Hepatocyte (in vitro differentiated cells): ENCODE data around the gene TMEM218. TPM values are rescaled to one million over a fixed set of nuclear protein-coding genes. Genes with fewer than 3 reads are reported as not detected.

Experiments used
- DNase-seq: peaks from one replicate; pipeline ENCODE4 v3.0.0-alpha.2; 2016; ENCODE audit warnings: low spot score
- H2AFZ ChIP-seq: fragments of 200-600 bp; sonication (generic); 2 replicates; pipeline ENCODE4 v1.6.0; 2016; ENCODE audit warnings: antibody characterized with exemption, mild to moderate bottlenecking
- H3K27ac ChIP-seq: fragments of 200-600 bp; sonication (generic); 2 replicates; pipeline ENCODE4 v1.5.1; 2016; ENCODE audit warnings: mild to moderate bottlenecking
- H3K27me3 ChIP-seq: fragments of 200-600 bp; sonication (generic); 2 replicates; pipeline ENCODE4 v1.6.1; 2016
- H3K36me3 ChIP-seq: fragments of 200-600 bp; sonication (generic); replicated peaks from 2 replicates; pipeline ENCODE4 v1.5.1; 2016; ENCODE audit warnings: low read depth; ENCODE audit not compliant: insufficient read depth
- H3K4me1 ChIP-seq: fragments of 200-600 bp; sonication (generic); 2 replicates; pipeline ENCODE4 v1.5.1; 2016; ENCODE audit warnings: mild to moderate bottlenecking, moderate library complexity; ENCODE audit not compliant: insufficient read depth
- H3K4me2 ChIP-seq: fragments of 200-600 bp; sonication (generic); 2 replicates; pipeline ENCODE4 v1.6.0; 2016
- H3K4me3 ChIP-seq: fragments of 200-600 bp; sonication (generic); 2 replicates; pipeline ENCODE4 v1.5.1; 2016; ENCODE audit warnings: mild to moderate bottlenecking
- H3K79me2 ChIP-seq: fragments of 200-600 bp; sonication (generic); 2 replicates; pipeline ENCODE4 v1.6.0; 2017; ENCODE audit warnings: mild to moderate bottlenecking
- H3K9me2 ChIP-seq: fragments of 200-600 bp; sonication (generic); replicated peaks from 2 replicates; pipeline ENCODE4 v1.6.0; 2017; ENCODE audit warnings: mild to moderate bottlenecking; ENCODE audit not compliant: insufficient read depth
- H3K9me3 ChIP-seq: fragments of 200-600 bp; sonication (generic); 2 replicates; pipeline ENCODE4 v1.5.1; 2016; ENCODE audit warnings: low read depth, mild to moderate bottlenecking
- H4K20me1 ChIP-seq: fragments of 200-600 bp; sonication (generic); 2 replicates; pipeline ENCODE4 v1.6.0; 2016; ENCODE audit warnings: mild to moderate bottlenecking; ENCODE audit not compliant: insufficient read depth, poor library complexity, severe bottlenecking
- EZH2 ChIP-seq: fragments of 200-600 bp; sonication (generic); IDR thresholded peaks from 2 replicates; pipeline ENCODE4 v1.6.1; 2016; ENCODE audit warnings: antibody characterized with exemption, mild to moderate bottlenecking, borderline replicate concordance
- EZH2phosphoT487 ChIP-seq: fragments of 200-600 bp; sonication (generic); IDR thresholded peaks from one replicate; pipeline ENCODE4 v1.6.1; 2018; ENCODE audit warnings: antibody characterized with exemption, mild to moderate bottlenecking, low read depth, moderate library complexity; ENCODE audit not compliant: unreplicated experiment, severe bottlenecking
- WGBS: methylation state at CpG from one replicate; pipeline ENCODE4 v1.1.6; 2016; ENCODE audit warnings: low lambda C conversion rate; ENCODE audit errors: missing lambda C conversion rate; 5-methylcytosine and 5-hydroxymethylcytosine counted together
- polyA plus RNA-seq: library from polyadenylated mRNA; unstranded; fragments of >200 nt; fragmentation: Nextera tagmentation; extraction: Ambion mirVana; gene quantifications from 2 replicates; pipeline ENCODE4 v1.2.1, GENCODE V29; 2016
- total RNA-seq: library from RNA; depleted of rRNA; stranded (reverse); fragments of >200 nt; gene quantifications from 2 replicates; pipeline ENCODE4 v1.2.3, GENCODE V29; 2014
- TF ChIP-seq, protein P1 (sequence below): fragments of 200-600 bp; sonication (generic); IDR thresholded peaks from 2 replicates; pipeline ENCODE4 v1.5.1; 2016; ENCODE audit warnings: antibody characterized with exemption, mild to moderate bottlenecking; ENCODE audit not compliant: poor library complexity

TMEM218 gene
- total and polyA plus RNA-seq, 2 experiments from 2014 or later = 20.6 to 20.7 TPM

DNA sequence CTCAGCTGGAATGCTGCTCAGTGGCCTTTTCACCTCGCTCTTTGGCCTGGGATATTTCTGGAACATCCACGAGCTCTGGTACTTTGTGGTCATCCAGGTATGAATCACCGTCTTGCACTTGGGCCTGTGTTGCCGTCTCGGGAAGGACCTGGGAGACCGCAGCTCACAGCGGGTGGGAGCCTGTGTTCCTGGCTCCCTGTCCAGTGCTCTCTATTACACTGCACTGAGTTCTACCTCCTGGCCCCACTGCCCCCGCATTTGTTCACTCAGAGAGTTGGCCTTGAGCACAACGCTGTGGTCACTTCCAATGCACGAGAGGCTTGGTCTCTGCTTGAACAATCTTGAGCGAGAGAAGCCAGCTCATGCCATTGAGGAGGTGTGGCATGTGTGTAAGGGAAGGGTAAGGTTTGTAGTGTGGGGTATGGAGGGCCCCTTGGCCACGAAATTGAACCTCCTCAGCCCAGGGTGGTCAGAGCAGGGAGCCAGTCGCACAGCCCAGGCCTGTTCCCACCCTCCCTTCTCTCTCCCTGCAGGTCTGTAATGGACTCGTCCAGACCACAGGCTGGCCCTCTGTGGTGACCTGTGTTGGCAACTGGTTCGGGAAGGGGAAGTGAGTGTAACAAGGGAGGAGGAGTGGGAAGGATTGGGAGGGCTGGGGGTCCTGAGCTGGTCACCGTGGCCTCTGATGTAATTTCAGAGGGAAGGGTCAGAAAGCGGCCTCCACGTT is 32.1 kb downstream of the TMEM218 start:
- Histone ChIP-seq H3K27ac (no peak overlapping the region), H3K36me3 (no peaks in the 10 kb centered on the region), H3K9me2 (no peaks in the 10 kb centered on the region), H3K4me2 (no peak overlapping the region), H3K79me2 (no peaks in the 10 kb centered on the region), H3K4me1 (no peaks in the 10 kb centered on the region), H4K20me1 (no peaks in the 10 kb centered on the region), H3K27me3 (no peaks in the 10 kb centered on the region), H3K9me3 (no peaks in the 10 kb centered on the region), H2AFZ (no peak overlapping the region), H3K4me3 (no peak overlapping the region)
- DNase-seq = no peak
- no peak for TF ChIP-seq EZH2
- TF ChIP-seq, protein P1, sequence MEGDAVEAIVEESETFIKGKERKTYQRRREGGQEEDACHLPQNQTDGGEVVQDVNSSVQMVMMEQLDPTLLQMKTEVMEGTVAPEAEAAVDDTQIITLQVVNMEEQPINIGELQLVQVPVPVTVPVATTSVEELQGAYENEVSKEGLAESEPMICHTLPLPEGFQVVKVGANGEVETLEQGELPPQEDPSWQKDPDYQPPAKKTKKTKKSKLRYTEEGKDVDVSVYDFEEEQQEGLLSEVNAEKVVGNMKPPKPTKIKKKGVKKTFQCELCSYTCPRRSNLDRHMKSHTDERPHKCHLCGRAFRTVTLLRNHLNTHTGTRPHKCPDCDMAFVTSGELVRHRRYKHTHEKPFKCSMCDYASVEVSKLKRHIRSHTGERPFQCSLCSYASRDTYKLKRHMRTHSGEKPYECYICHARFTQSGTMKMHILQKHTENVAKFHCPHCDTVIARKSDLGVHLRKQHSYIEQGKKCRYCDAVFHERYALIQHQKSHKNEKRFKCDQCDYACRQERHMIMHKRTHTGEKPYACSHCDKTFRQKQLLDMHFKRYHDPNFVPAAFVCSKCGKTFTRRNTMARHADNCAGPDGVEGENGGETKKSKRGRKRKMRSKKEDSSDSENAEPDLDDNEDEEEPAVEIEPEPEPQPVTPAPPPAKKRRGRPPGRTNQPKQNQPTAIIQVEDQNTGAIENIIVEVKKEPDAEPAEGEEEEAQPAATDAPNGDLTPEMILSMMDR = no peak
- TF ChIP-seq EZH2phosphoT487 = no peak
- 86% methylated on average over 18 of the region's 18 CpGs for WGBS

DNA sequence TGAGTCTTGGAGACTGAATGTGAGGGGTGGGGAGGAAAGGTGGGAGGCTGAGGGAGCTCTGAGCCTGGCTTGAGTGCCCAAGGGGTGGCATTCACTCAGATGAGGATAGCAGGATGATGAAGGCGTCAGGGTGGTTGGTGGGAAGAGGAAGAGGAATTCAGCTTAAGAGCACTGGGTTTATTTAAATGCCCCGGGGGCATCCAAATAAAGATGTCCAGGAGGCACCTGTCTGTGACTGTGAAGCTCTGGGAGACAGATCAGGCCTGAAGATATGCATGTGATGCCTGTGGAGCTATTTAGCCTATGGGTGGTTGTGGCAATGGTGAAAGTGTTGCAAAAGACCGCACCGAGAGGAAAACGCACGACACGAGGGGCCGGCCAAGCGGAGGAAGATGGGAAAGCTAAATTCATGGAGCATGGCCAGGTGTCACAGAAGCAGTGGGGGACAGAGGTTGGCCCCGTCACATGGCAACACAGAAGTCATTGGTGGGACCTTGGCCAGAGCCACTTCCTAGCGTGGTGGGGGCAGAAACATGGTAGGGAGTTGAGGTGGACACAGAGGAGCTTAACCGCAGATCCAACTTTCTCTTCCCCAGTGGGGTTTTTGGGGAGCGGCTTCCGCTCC is 32.8 kb downstream of the TMEM218 start:
- no peaks in the 10 kb centered on the region for H3K9me3 ChIP-seq
- TF ChIP-seq, protein P1 = no peak
- no peak for TF ChIP-seq EZH2phosphoT487
- TF ChIP-seq EZH2 = no peak
- no peak overlapping the region for H2AFZ ChIP-seq
- no peaks in the 10 kb centered on the region for H4K20me1 ChIP-seq
- no peaks in the 10 kb centered on the region for H3K9me2 ChIP-seq
- 93% methylated on average over 14 of the region's 14 CpGs for whole genome bisulfite sequencing
- no peak for DNase-seq
- no peaks in the 10 kb centered on the region for H3K4me1 ChIP-seq
- H3K4me2 ChIP-seq = no peak overlapping the region
- no peaks in the 10 kb centered on the region for H3K36me3 ChIP-seq
- H3K4me3 ChIP-seq = no peak overlapping the region
- H3K27me3 ChIP-seq = no peaks in the 10 kb centered on the region
- H3K27ac ChIP-seq = no peak overlapping the region
- no peaks in the 10 kb centered on the region for H3K79me2 ChIP-seq

DNA sequence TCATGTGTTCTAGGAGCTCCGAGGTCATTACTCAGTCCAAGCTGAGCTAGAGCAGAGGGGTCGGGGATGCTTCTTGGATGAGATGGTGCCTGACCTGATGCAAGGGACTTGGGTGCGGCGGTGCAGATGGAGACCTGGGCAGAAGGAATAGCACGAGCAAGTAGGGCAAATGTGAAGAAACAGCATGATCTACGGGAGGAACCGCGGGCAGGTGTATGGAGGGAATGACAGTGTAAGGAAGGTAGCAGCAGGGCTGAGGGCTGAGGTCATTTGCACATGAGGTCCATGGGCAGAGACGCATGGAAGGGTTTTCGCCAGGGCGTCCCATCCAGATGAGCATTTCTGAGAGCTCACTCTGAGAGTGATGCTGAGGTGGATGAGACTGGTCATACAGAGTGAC is 33.4 kb downstream of the TMEM218 start:
- Histone ChIP-seq H3K27ac (no peak overlapping the region), H4K20me1 (no peaks in the 10 kb centered on the region), H3K4me3 (no peak overlapping the region), H3K9me3 (no peaks in the 10 kb centered on the region), H3K36me3 (no peaks in the 10 kb centered on the region), H3K79me2 (no peaks in the 10 kb centered on the region), H3K27me3 (no peaks in the 10 kb centered on the region), H3K4me1 (no peaks in the 10 kb centered on the region), H3K4me2 (no peak overlapping the region), H3K9me2 (no peaks in the 10 kb centered on the region), H2AFZ (no peak overlapping the region)
- TF ChIP-seq EZH2 = no peak
- TF ChIP-seq, protein P1 = no peak
- TF ChIP-seq EZH2phosphoT487 = no peak
- WGBS = 96% methylated on average over 11 of the region's 11 CpGs
- no peak for DNase-seq
